ENCODE measurements around the gene ZMYM2. TPM values are rescaled to one million over a fixed set of nuclear protein-coding genes. Genes with fewer than 3 reads are reported as not detected.

ZMYM2 gene
- polyA plus RNA-seq, 3 donors: 6.7 to 32.6 (median 8.5) TPM

DNA sequence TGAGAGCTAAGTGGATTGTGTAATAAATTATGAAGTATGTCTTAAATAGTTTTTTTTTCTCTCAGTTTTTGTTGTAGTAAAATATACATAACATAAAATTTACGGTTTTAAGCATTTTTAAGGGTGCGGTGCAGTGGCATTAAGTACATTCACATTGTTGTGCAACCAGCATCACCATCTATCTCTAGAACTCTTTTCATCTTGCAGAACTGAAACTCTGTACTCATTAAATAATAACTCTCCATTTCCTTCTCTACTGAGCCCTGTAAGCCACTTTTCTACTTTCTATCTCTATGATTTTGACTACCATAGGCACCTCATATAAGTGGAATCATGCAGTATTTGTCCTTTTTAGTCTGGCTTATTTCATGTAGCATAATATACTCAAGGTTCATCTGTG is 115.2 kb downstream of the ZMYM2 start:
- H3K4me3 Mint-ChIP-seq: peak overlapping the region in 1 of 2 donors; percentile 42
- Histone ChIP-seq H2AFZ (ENCODE audit: insufficient read depth, low read depth, low read length, poor library complexity, severe bottlenecking) (no peak overlapping the region), H3K4me2 (replicated peaks; ENCODE audit: extremely low read depth, low read length, poor library complexity, severe bottlenecking) (peak overlapping the region; percentile 38), H3K27me3 (ENCODE audit: control insufficient read depth in 2 of 2, insufficient read depth in 2 of 2, low read length in 2 of 2) (no peaks in the 10 kb centered on the region), H3K4me3 (replicated peaks in 1 of 3; ENCODE audit: low read depth in 2 of 3, low read length in 3 of 3) (peak overlapping the region in 1 of 3 experiments; percentile 51), H3K36me3 (replicated peaks in 1 of 2; ENCODE audit: control insufficient read depth in 1 of 2, insufficient read depth in 2 of 2, low read length in 2 of 2) (peaks cover 17 to 52% of the 10 kb centered on the region in 2 donors), H3K9me3 (replicated peaks in 1 of 2; ENCODE audit: control insufficient read depth in 1 of 2, insufficient read depth in 1 of 2, low read length in 2 of 2) (no peaks in the 10 kb centered on the region), H3K9ac (ENCODE audit: insufficient read depth, low read length, poor library complexity, severe bottlenecking) (no peak overlapping the region), H4K20me1 (ENCODE audit: insufficient read depth, low read length) (peaks cover 3% of the 10 kb centered on the region), H3K79me2 (ENCODE audit: insufficient read depth, low read length) (no peaks in the 10 kb centered on the region), H3K27ac (ENCODE audit: low read depth in 1 of 2, low read length in 2 of 2) (peak overlapping the region; percentile 62 to 73), H3K4me1 (ENCODE audit: control insufficient read depth in 1 of 2, insufficient read depth in 2 of 2, low read length in 2 of 2) (peaks cover 19 to 24% of the 10 kb centered on the region in 2 donors)
- peaks cover 0 to 4% (median 2%) of the 10 kb centered on the region in 7 donors for H3K9me3 Mint-ChIP-seq
- TF ChIP-seq, protein P1, sequence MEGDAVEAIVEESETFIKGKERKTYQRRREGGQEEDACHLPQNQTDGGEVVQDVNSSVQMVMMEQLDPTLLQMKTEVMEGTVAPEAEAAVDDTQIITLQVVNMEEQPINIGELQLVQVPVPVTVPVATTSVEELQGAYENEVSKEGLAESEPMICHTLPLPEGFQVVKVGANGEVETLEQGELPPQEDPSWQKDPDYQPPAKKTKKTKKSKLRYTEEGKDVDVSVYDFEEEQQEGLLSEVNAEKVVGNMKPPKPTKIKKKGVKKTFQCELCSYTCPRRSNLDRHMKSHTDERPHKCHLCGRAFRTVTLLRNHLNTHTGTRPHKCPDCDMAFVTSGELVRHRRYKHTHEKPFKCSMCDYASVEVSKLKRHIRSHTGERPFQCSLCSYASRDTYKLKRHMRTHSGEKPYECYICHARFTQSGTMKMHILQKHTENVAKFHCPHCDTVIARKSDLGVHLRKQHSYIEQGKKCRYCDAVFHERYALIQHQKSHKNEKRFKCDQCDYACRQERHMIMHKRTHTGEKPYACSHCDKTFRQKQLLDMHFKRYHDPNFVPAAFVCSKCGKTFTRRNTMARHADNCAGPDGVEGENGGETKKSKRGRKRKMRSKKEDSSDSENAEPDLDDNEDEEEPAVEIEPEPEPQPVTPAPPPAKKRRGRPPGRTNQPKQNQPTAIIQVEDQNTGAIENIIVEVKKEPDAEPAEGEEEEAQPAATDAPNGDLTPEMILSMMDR (IDR thresholded peaks at IDR 0.05): no peak
- H3K4me1 Mint-ChIP-seq: peaks cover 39% of the 10 kb centered on the region
- H3K36me3 Mint-ChIP-seq: peaks cover 48 to 59% of the 10 kb centered on the region in 2 donors
- peaks cover 0 to 1% (median 0%) of the 10 kb centered on the region in 3 donors for H3K27me3 Mint-ChIP-seq (ENCODE audit: low read depth in 3 of 3)
- WGBS (ENCODE audit: insufficient coverage): no CpG with 5 or more reads among the region's 2 CpGs
- DNase-seq: peak; percentile 35 to 57 (median 50)
- H3K27ac Mint-ChIP-seq: peak overlapping the region; percentile 52 to 85 (median 75)
- intact Hi-C loops (cut with micrococcal nuclease): loop anchor here in 1 of 2 donors (10.0 kb wide), 1 partner anchor 51 kb away; no protein-coding TSS in a partner anchor

GRCh38 chr13:20074966-20075365 is 116.4 kb downstream of the ZMYM2 start:
- Mint-ChIP-seq H3K9me3 (peaks cover 0 to 4% (median 2%) of the 10 kb centered on the region in 7 donors), H3K36me3 (peaks cover 45 to 52% of the 10 kb centered on the region in 2 donors), H3K27me3 (ENCODE audit: low read depth in 3 of 3) (peaks cover 0 to 1% (median 0%) of the 10 kb centered on the region in 3 donors), H3K27ac (peak overlapping the region in 1 of 7 donors; percentile 68), H3K4me3 (no peak overlapping the region), H3K4me1 (peaks cover 39% of the 10 kb centered on the region)
- no peaks in the 10 kb centered on the region for H3K27me3 ChIP-seq (ENCODE audit: control insufficient read depth in 2 of 2, insufficient read depth in 2 of 2, low read length in 2 of 2)
- H3K36me3 ChIP-seq (replicated peaks in 1 of 2; ENCODE audit: control insufficient read depth in 1 of 2, insufficient read depth in 2 of 2, low read length in 2 of 2): peaks cover 23 to 43% of the 10 kb centered on the region in 2 donors
- no peaks in the 10 kb centered on the region for H3K9me3 ChIP-seq (replicated peaks in 1 of 2; ENCODE audit: control insufficient read depth in 1 of 2, insufficient read depth in 1 of 2, low read length in 2 of 2)
- H3K79me2 ChIP-seq (ENCODE audit: insufficient read depth, low read length): no peaks in the 10 kb centered on the region
- intact Hi-C loops (cut with micrococcal nuclease): loop anchor here in 1 of 2 donors (10.0 kb wide), 1 partner anchor 50 kb away; no protein-coding TSS in a partner anchor
- peaks cover 3% of the 10 kb centered on the region for H4K20me1 ChIP-seq (ENCODE audit: insufficient read depth, low read length)
- H2AFZ ChIP-seq (ENCODE audit: insufficient read depth, low read depth, low read length, poor library complexity, severe bottlenecking): no peak overlapping the region
- H3K4me3 ChIP-seq (replicated peaks in 1 of 3; ENCODE audit: low read depth in 2 of 3, low read length in 3 of 3): no peak overlapping the region
- H3K4me1 ChIP-seq (ENCODE audit: control insufficient read depth in 1 of 2, insufficient read depth in 2 of 2, low read length in 2 of 2): peaks cover 19 to 24% of the 10 kb centered on the region in 2 donors
- no peak overlapping the region for H3K4me2 ChIP-seq (replicated peaks; ENCODE audit: extremely low read depth, low read length, poor library complexity, severe bottlenecking)
- no peak overlapping the region for H3K9ac ChIP-seq (ENCODE audit: insufficient read depth, low read length, poor library complexity, severe bottlenecking)
- no peak overlapping the region for H3K27ac ChIP-seq (ENCODE audit: low read depth in 1 of 2, low read length in 2 of 2)
- no CpG with 5 or more reads among the region's 1 CpG for WGBS (ENCODE audit: insufficient coverage)
- TF ChIP-seq, protein P1 (IDR thresholded peaks at IDR 0.05): no peak
- no peak for DNase-seq
